ENCODE measurements around the gene CLPSL2. TPM values are rescaled to one million over a fixed set of nuclear protein-coding genes. Genes with fewer than 3 reads are reported as not detected.
A peak's percentile ranks its signal among the peaks of the same experiment; 100 is the strongest.

CLPSL2 gene
- total RNA-seq, 1 donor from 2014 or later, result not detected

GRCh38 chr6:35746516-35746915 is 29.9 kb upstream of the CLPSL2 start:
- DNase-seq (ENCODE audit: low read depth in 2 of 2), result no peak

DNA sequence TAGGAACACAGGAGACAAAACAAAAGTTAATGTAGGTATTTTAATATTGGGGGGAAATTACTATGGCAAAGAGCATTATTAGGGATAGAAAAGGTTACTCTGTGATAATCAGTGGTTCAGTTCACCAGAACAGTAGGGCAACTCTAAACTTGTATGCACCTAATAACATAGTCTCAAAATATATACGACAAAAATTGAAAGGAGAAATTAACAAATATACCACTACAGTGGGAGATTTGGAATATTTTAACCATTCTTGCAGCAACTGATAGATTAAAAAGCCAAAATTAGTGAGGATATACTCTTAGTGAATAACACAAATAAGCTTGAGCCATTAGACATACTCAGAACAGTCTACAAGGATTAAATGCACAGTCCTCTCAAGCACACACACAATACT is 28.5 kb upstream of the CLPSL2 start:
- DNase-seq (ENCODE audit: low read depth in 2 of 2), result no peak

DNA sequence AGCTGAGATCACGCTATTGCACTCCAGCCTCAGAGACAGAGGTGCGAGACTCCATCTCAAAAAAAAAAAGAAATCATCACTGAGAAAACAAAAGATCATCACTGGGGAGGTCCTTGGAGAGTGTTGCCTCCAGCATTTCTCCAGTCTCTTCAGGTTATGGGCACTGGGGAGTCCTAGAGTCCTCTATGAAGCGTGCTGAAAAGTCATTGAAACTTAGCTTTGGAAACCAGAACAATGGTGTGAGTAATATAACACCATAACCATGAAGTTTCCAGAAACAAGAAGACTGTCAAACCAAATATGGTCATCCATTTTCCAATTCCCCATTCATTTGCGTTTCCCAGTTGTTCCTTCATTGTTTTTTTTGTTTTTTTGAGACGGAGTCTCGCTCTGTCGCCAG is 25.8 kb upstream of the CLPSL2 start:
- no peak for DNase-seq (ENCODE audit: low read depth in 2 of 2)

DNA sequence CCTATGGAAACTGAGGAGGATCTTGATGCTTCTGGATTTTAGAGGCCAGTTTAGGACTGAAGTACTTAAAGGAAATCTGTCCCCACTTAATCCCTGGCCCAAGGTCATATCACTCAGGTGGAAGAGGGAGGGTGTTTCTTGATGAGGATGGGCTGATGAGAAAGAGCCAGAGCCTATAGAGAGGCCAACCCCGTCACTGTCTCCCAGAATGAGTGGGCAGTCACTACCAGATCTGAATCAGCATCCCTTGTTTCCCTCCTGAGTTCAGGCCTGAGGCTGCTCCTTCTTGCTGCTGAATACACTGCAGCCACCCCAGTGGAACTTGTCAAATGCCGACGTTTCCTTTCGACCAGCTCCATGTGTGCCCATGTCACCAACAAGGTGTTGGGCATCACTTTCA is 24.8 kb upstream of the CLPSL2 start:
- no peak for DNase-seq (ENCODE audit: low read depth in 2 of 2)

DNA sequence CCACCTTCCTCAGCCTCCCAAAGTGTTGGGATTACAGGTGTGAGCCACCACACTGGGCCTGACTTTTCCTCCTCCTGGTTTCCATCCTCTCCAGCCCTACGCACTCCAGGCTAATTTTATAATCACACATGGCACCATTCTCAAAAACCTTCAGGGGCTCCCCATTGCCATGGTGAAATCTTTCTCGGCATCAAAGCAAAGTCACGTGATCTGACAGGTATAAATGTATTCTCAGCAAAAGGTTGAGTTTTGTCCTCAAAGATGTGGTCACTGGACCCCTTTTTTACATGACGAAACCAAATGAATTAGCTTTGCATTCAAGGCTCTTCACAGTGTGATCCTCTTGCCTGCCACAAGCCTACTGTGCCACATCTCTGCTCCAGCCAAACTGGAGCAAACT is 24.1 kb upstream of the CLPSL2 start:
- no peak for DNase-seq (ENCODE audit: low read depth in 2 of 2)

DNA sequence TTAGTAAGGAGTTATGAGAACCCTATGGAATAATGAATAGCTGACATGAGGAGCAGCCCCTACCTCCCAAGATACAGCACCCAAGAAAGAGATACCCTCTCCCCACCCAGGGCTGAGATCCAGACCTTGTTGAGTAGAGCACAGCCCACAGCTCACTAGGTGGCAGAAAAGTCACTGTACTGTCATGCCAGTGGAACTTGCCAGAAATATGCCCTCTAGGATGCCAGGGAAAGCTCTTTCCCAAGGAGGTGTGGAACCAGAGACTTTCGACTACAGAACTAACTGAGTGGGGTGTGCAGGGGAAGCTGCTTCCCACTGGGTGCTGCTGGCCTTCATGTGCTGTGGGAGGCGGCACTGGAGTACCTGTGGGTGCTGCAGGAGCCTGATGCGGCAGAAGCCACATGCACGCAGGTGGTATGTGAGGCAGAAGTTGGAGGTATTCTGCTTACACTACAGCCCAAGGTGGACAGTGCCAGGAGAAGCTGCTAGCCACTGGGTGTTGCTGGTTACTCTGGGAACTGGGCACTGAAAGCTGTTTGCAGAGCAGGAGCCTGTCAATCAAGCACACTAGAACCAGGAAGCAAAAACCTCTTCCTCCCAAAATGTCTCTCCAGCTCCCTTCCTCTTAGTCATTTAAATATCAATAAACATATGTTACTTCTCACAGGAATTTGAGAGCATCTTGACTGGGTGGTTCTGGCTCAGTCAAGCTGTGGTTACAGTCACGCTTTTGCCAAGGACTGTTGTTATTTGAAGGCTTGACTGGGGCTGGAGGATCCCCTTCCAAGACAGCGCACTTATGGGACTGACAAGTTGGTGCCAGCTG is 21.7 kb upstream of the CLPSL2 start:
- no peak for DNase-seq (ENCODE audit: low read depth in 2 of 2)

- DNase-seq (ENCODE audit: low read depth in 2 of 2), result no peak
Measured at GRCh38 chr6:35755278-35755924, 21.0 kb upstream of the CLPSL2 start.

DNA sequence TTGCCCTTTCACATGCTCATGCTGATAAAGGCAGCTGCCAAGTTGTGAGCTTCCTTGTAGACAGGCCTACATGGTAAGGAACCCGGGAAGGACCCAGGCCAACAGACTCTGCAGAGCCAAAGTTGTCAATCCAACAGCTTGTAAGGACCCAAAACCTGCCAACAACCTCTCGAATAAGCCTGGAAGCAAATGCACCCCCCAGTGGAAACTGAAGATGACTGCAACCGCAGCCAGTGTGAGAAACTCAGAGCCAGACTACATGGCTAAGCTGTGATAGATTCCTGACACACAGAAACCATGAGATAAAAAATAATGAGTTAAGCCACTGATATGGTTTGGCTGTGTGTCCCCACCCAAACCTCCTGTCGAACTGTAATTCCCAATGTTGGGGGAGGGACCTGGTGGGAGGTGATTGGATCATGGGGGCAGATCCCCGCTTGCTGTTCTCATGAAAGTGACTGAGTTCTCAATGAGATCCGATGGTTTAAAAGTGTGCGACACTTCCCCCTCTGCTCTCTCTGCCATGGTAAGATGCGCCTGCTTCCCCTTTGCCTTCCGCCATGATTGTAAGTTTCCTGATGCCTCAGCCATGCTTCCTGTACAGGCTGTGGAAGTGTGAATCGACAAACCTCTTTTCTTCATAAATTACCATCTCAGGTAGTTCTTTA is 18.8 kb upstream of the CLPSL2 start:
- DNase-seq (ENCODE audit: low read depth in 2 of 2), result peak in 1 of 2 donors; percentile 51

GRCh38 chr6:35759426-35759825 is 17.0 kb upstream of the CLPSL2 start:
- DNase-seq (ENCODE audit: low read depth in 2 of 2), result no peak

DNA sequence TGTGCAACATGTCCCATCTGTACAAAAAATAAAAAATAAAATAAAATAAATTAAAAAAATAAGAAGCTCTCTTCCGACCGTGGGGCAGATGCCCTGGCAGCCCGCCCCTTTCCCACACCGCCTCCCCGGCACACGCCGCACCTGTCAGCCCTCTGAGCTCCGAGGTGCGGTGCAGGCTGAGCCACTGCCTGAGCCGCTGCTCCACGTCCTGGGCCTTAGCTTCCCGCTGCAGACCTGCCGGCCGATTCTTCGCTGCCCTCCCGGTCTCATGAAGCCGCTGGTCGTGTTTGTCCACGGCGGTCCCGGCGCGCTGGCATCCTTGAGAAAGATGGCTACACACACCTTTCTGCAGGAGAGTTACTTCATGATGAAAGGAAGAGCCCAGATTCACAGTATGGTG is 10.7 kb upstream of the CLPSL2 start:
- DNase-seq (ENCODE audit: low read depth in 2 of 2), result no peak

DNA sequence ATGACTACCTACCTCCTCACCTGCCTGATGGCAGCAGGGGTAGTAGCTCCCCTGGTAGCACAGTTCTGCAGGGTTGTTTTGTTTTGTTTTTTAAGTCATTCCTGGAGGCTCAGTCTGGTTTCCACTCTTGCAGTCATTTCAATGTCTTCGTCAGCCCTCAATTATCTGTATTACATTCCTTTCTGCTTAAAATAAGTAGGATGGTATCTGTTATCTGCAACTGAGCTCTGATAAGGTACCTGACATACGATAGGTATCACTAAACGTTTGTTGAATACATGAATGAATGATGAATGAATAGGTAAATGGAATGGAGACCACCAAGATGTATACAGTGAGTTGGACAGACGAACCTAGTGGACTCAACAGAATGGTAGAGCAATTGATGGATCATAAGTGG is 7.2 kb upstream of the CLPSL2 start:
- DNase-seq (ENCODE audit: low read depth in 2 of 2), result no peak

DNA sequence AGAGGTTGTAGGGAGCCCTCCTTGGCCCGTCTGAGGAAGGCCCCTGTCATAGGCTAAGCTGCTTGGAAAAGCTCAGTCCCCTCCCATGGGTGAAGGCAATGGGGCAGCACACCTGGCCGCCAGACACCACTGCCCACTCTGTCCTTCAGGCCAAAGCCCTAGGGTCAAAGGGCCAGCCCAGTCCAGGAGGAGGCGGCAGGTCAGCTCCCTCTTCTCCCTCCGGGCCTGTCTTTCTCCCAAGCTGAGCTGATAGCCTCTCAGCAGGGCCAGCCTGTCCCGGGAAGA is 5.1 kb upstream of the CLPSL2 start:
- DNase-seq (ENCODE audit: low read depth in 2 of 2), result no peak

GRCh38 chr6:35774116-35774794 is 2.1 kb upstream of the CLPSL2 start:
- no peak for DNase-seq (ENCODE audit: low read depth in 2 of 2)

- no peak for DNase-seq (ENCODE audit: low read depth in 2 of 2)
Measured at GRCh38 chr6:35775031-35775430, 1.4 kb upstream of the CLPSL2 start.

- no peak for DNase-seq (ENCODE audit: low read depth in 2 of 2)
Measured at GRCh38 chr6:35777356-35778102, 1.1 kb downstream of the CLPSL2 start.

- DNase-seq (ENCODE audit: low read depth in 2 of 2), result no peak
Measured at GRCh38 chr6:35778437-35778836, 2.0 kb downstream of the CLPSL2 start.

- no peak for DNase-seq (ENCODE audit: low read depth in 2 of 2)
Measured at GRCh38 chr6:35780719-35781118, 4.3 kb downstream of the CLPSL2 start, which contains the start of gene CLPSL1. Gene CLPSL1 (plus strand): TSS chr6:35781019. CDS start chr6:35781111, 92 bp downstream.

DNA sequence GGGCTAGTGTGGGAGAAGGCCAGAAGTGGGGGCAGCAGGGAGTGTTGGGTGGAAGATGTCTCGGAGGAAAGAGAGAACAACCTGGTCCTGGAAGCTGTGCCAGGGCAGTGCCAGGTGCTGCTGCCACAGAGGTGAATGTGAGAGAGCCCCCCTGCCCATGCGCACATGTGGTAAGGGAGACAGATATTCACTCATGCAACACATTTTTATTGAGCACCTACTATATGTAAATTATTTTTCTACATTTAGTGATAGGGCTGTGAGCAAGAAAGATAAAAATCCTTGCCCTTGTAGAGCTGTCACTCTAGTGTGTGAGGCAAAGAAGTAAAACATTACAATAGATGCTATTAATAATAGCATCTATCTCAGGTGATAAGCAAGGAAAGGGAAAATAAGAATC is 4.9 kb downstream of the CLPSL2 start:
- no peak for DNase-seq (ENCODE audit: low read depth in 2 of 2)

DNA sequence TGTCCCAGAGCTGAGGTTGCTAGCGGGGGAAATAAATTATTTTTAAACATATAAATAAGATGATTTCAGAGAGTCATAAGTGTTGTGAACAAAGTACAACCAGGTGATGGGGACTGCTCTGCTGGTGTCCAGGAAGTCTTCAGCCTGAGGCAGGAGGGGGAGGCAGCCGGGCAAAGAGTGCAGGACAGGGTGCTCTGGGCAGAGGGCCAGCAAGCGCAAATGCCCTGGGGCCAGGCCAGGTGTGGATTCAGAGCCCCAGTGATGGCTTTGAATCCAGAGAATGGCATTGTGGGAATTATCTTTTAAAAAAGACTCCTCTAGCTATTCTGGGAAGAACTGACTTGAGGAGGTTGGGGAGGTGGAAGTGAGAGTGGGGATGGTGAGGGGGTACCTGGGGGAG is 6.0 kb downstream of the CLPSL2 start:
- no peak for DNase-seq (ENCODE audit: low read depth in 2 of 2)

GRCh38 chr6:35784200-35784599 is 7.8 kb downstream of the CLPSL2 start:
- DNase-seq (ENCODE audit: low read depth in 2 of 2), result no peak

- DNase-seq (ENCODE audit: low read depth in 2 of 2), result no peak
Measured at GRCh38 chr6:35786272-35786671, 9.9 kb downstream of the CLPSL2 start.

DNA sequence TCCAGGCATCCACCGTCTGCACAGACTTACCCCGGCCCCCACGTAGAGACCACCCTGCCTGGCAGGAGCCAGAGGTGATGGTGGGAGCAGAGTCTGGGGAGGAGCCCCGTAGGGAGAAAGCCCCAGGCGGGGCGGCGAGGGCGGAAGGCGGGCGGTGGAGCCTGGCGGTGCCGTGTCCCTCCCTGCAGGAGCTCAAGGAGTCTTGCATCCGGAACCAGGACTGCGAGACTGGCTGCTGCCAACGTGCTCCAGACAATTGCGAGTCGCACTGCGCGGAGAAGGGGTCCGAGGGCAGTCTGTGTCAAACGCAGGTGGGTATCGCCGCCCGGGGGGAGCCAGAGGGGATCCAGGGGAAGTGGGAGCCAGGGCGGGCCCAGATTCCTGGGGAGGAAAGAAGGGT is 10.4 kb downstream of the CLPSL2 start:
- DNase-seq (ENCODE audit: low read depth in 2 of 2), result no peak

Measured in dermis microvascular lymphatic vessel endothelial cell (primary cell).